AG20443 (cell line): Measurements from ENCODE around the gene RIPK4.

Experiments
- DNase-seq: peaks from one replicate; pipeline ENCODE4 v3.0.0; 2012; ENCODE audit warnings: low spot score, mixed read lengths

RIPK4 gene

GRCh38 chr21:41753006-41753898 is 13.6 kb downstream of the RIPK4 start:
- DNase-seq: no peak

- peak; percentile 91 for DNase-seq
These were observed 14.6 kb downstream of the RIPK4 start for GRCh38 chr21:41752231-41752681.

DNA sequence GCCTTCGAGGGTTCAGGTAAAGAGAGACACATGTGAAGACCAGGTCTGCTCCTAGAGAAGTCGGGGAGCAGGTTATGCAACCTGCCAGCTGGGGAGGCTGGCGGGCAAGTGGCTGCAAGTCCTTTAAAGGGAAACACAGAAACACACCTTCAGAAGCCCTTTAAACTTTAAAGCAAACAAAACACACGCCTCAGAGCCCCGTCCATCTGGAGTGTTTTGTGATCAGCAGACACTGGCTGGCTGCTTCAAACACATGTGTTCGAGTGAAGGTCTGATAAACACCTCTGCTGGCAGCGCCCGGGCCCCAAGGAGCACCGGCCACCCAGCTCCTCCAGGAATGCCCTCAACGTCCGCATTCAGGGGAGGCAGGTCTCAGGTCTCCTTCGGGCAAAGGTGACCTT is 15.2 kb downstream of the RIPK4 start:
- DNase-seq: peak; percentile 24

- DNase-seq: no peak
These were observed 16.2 kb downstream of the RIPK4 start for GRCh38 chr21:41750532-41751151.

- peak; percentile 40 for DNase-seq
These were observed 16.8 kb downstream of the RIPK4 start for GRCh38 chr21:41750051-41750450.

DNA sequence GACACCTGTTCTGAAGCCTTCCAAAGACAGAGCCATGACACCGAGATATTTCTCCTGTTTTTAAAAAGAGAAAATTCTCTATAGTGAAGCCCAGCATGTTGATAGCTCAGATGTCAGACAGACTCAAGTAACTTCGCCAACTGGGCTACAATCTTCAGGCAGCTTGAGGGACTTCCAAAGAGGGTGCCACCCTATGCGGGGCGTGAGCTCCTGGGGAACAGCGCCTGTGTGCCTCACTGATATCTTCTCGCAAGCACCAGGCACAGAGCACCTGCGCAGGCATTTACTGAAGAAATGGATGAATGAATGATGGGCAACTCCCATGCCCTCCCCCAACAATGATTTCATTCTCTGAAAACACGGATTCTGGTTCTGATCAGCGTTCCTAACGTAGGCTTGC is 17.6 kb downstream of the RIPK4 start:
- no peak for DNase-seq

DNA sequence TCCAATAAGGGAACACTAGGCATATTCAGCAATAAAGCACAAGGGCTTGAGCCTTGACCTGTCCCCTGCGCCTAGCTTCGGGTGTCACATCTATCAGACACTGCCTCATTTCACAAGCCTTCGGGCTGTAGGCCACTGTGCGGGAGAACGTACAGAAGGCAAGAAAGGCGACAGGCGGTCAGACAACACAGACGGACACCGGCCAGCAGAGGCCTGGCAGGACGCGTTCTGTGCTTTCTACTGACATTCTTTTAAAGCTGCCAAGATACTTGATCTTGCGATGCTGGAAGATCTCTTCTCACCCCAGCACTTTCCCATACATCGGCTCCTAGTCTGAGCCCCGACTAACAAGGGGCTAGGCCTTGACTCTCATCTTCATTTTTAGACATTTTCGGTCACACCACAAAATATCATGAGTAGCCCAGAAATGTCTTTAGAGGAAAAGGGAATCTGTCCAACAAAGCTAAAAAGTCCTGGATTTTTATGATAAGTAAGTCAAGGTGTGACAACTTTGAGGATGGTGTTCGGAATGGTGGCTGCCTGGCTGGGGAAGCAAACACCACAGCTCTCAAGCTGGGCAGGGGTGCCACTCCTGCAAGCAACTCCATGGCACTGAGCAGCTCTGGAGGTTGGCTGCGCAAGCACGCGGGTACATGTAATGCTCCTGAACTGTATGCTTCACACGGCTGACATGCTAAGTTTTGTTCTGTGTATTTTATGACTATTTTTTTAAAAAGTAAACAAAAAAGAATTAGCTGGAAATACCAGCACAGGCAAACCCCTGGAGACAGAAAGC is 18.7 kb downstream of the RIPK4 start:
- no peak for DNase-seq

DNA sequence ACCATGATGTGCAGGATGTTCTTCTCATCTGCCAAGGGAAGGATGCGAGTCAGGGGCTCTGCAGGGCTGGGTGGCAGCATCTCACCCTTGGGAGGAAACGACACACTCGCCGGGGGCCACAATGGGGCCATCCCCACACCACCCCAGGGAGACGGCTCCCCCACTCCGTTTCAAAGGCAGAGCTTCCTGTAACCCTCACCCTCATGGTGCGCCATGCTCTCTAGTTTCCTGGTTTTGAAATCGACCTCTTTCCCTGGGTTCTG is 20.2 kb downstream of the RIPK4 start:
- DNase-seq: no peak

GRCh38 chr21:41745971-41746743 is 20.7 kb downstream of the RIPK4 start:
- DNase-seq: no peak

- DNase-seq: no peak
These were observed 21.6 kb downstream of the RIPK4 start for GRCh38 chr21:41745026-41745820.

DNA sequence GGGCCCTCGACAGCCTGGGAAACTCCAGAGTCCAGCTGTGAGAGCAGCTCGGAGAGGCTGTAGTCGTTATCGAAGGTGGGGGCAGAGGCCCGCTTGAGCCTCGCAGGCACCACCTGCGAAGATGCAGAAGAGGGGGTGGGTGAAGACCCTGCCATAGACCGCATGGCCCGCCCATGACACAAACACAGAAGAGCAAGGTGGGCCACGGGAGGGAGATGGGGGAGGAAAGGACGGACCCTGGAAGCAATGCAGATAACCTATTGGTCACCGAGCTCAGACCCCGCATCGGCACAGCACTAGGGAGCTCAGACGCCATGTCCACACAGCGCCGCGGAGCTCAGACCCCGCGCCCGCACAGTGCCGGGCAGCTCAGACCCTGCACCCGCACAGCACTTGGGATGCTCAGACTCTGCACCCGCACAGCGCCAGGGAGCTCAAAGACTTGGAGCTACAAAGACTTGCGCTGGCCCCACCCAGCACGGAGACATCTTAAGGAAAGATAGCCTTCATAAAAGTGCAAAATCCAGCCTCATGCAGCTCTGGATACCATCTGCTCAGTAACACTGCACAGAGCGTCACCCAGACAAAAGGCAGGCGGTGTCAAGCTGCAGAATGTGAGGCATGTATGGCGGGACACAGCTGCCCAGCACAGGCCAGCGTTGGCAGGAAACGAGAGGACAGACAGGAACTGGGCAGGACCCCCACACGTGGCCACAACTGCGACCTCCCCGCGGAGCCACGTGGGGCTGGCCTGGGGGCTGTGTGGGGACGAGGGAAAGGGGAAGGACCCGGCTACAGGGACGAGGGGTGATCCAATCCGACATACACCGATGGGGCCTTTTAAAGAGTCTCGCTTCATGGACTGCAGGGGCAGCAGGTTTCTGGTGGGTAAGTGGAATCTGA is 22.6 kb downstream of the RIPK4 start:
- no peak for DNase-seq

- DNase-seq: no peak
These were observed 23.4 kb downstream of the RIPK4 start for GRCh38 chr21:41743321-41744027.

- no peak for DNase-seq
These were observed 24.6 kb downstream of the RIPK4 start for GRCh38 chr21:41742073-41742875.

GRCh38 chr21:41741253-41742072 is 25.4 kb downstream of the RIPK4 start:
- no peak for DNase-seq

- DNase-seq: no peak
These were observed 26.1 kb downstream of the RIPK4 start for GRCh38 chr21:41740604-41741252.

DNA sequence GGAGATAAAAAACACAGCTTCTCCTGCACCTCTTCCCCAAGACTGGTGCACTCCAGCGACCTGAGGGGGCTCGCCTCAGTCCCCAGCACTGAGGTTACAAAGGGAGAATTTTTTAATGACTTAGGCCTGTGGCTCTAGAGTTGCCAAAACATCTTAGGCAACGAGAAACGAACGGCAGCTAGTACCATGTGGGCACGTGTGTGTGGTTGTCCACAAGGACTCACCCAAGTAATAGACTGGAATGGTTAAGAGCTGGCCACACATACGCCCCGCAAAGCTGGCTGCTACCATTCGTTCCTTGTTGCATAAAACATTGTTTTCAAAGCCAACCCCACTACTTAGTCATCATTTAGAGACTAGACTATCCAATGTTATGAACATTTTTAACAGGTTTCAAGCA is 26.9 kb downstream of the RIPK4 start:
- DNase-seq: peak; percentile 39

DNA sequence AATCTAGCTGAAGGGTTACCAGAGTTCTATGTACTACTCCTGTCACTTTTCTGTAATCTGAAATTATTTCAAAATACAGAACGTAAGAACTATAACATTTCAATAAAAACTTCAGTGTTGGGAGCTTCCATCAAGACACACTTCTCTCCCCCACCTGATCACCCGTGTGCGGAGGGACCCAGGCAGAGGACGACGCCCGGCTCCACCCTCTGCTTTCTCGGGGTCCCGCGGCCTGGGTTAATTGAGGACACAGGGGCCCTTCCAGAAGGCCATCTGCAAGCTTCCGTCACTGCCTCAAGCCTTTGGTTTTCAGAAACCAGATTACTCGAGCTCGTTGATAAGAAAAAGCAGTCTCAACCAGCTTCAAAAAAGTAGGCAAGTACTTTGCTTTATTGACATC is 27.8 kb downstream of the RIPK4 start:
- no peak for DNase-seq
